Measurements from ENCODE around the gene TNFRSF11A.
A peak's percentile ranks its signal among the peaks of the same experiment; 100 is the strongest.

TNFRSF11A gene

GRCh38 chr18:62386091-62386490 lies 61.0 kb downstream of the TNFRSF11A start:
- no peak for DNase-seq

- DNase-seq, result no peak
These were observed 61.5 kb downstream of the TNFRSF11A start for GRCh38 chr18:62386601-62387000.

- no peak for DNase-seq
These were observed 62.1 kb downstream of the TNFRSF11A start for GRCh38 chr18:62387257-62387656.

- DNase-seq, result no peak
These were observed 64.0 kb downstream of the TNFRSF11A start for GRCh38 chr18:62388855-62389760.

GRCh38 chr18:62389761-62390481 lies 64.8 kb downstream of the TNFRSF11A start:
- DNase-seq, result no peak

GRCh38 chr18:62394006-62394763 lies 69.1 kb downstream of the TNFRSF11A start:
- DNase-seq, result no peak

GRCh38 chr18:62396381-62396780 lies 71.3 kb downstream of the TNFRSF11A start:
- DNase-seq, result no peak

- DNase-seq, result no peak
These were observed 71.9 kb downstream of the TNFRSF11A start for GRCh38 chr18:62396967-62397366.

- no peak for DNase-seq
These were observed 73.2 kb downstream of the TNFRSF11A start for GRCh38 chr18:62398291-62398690.

- DNase-seq, result no peak
These were observed 74.2 kb downstream of the TNFRSF11A start for GRCh38 chr18:62399276-62399675.

- DNase-seq, result peak; percentile 19
These were observed 74.7 kb downstream of the TNFRSF11A start for GRCh38 chr18:62399781-62400308.

- no peak for DNase-seq
These were observed 75.8 kb downstream of the TNFRSF11A start for GRCh38 chr18:62400916-62401315.

- DNase-seq, result no peak
These were observed 77.3 kb downstream of the TNFRSF11A start for GRCh38 chr18:62402342-62402948.

GRCh38 chr18:62403120-62403519 lies 78.0 kb downstream of the TNFRSF11A start:
- DNase-seq, result no peak

GRCh38 chr18:62404881-62405280 lies 79.8 kb downstream of the TNFRSF11A start:
- no peak for DNase-seq

GRCh38 chr18:62407660-62408059 lies 82.5 kb downstream of the TNFRSF11A start:
- DNase-seq, result no peak

GRCh38 chr18:62409821-62410220 lies 84.7 kb downstream of the TNFRSF11A start:
- DNase-seq, result no peak

- no peak for DNase-seq
These were observed 87.3 kb downstream of the TNFRSF11A start for GRCh38 chr18:62412231-62412979.

GRCh38 chr18:62413206-62413605 lies 88.1 kb downstream of the TNFRSF11A start:
- DNase-seq, result peak; percentile 89

- DNase-seq, result no peak
These were observed 93.1 kb downstream of the TNFRSF11A start for GRCh38 chr18:62418258-62418657.

- DNase-seq, result no peak
These were observed 95.0 kb downstream of the TNFRSF11A start for GRCh38 chr18:62420151-62420512.
